DOHH2 (cell line): Measurements from ENCODE around the gene AGPAT1.

Source experiments
- EZH2phosphoT487 ChIP-seq: fragments of 200-600 bp; sonication (generic); IDR thresholded peaks from 2 replicates; pipeline ENCODE4 v1.6.1; 2017; ENCODE audit warnings: borderline replicate concordance, mild to moderate bottlenecking, antibody characterized with exemption, low read length, moderate library complexity, mixed read lengths
- TF ChIP-seq, protein P1 (sequence below): fragments of 200-600 bp; sonication (generic); IDR thresholded peaks from one replicate; pipeline ENCODE4 v1.5.1; 2014; ENCODE audit warnings: antibody characterized with exemption, mild to moderate bottlenecking, low read depth, low read length; ENCODE audit not compliant: poor library complexity, severe bottlenecking

GRCh38 chr6:32166411-32167061, 9.3 kb downstream of the AGPAT1 start:
- TF ChIP-seq, protein P1, sequence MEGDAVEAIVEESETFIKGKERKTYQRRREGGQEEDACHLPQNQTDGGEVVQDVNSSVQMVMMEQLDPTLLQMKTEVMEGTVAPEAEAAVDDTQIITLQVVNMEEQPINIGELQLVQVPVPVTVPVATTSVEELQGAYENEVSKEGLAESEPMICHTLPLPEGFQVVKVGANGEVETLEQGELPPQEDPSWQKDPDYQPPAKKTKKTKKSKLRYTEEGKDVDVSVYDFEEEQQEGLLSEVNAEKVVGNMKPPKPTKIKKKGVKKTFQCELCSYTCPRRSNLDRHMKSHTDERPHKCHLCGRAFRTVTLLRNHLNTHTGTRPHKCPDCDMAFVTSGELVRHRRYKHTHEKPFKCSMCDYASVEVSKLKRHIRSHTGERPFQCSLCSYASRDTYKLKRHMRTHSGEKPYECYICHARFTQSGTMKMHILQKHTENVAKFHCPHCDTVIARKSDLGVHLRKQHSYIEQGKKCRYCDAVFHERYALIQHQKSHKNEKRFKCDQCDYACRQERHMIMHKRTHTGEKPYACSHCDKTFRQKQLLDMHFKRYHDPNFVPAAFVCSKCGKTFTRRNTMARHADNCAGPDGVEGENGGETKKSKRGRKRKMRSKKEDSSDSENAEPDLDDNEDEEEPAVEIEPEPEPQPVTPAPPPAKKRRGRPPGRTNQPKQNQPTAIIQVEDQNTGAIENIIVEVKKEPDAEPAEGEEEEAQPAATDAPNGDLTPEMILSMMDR = peak; percentile 26
- no peak for TF ChIP-seq EZH2phosphoT487
